Measurements from ENCODE around the gene GPC5. TPM values are rescaled to one million over a fixed set of nuclear protein-coding genes. Genes with fewer than 3 reads are reported as not detected.

The GPC5 gene
- total and polyA plus RNA-seq, 2 donors (not counting 3 experiments of a cell fraction or from before 2014, with no cell fraction given), result 0.59 to 0.97 TPM

DNA sequence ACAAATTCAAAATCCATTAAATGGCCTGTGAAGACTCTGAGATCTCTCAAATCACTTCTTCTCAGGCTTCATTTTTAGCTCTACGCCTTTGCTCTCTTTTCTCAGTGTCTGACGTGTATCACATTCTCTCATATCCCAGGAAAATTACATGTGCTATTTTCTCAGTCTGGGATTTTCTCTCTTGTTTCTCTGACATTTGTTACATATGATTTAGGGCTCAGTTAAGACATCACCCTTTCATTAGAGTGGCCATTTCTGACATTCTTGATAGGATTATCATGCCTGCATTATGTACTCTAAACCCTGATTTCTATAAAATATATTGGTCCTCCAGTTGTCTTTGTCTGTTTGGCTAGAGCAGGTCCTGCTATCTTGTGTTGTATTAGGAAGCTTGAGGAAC lies 136.6 kb downstream of the GPC5 start:
- no peaks in the 10 kb centered on the region for H3K79me2 ChIP-seq (ENCODE audit: control insufficient read depth, insufficient read depth, low read length)
- no peaks in the 10 kb centered on the region for H3K27me3 ChIP-seq (ENCODE audit: control insufficient read depth in 2 of 2, insufficient read depth in 2 of 2, low read length in 2 of 2)
- no peaks in the 10 kb centered on the region for H3K9me1 ChIP-seq (replicated peaks; ENCODE audit: control insufficient read depth, extremely low read depth, insufficient read depth, low read length)
- H2AFZ ChIP-seq (ENCODE audit: low read depth, low read length), result no peak overlapping the region
- CTCF ChIA-PET, result no interaction called here
- intact Hi-C loops (cut with micrococcal nuclease), result no loop called here
- no peak overlapping the region for H3K4me3 ChIP-seq (replicated peaks in 1 of 3; ENCODE audit: insufficient read depth in 1 of 3, low read depth in 1 of 3, low read length in 3 of 3)
- H3K9ac ChIP-seq (replicated peaks; ENCODE audit: extremely low read depth, insufficient read depth, low read length), result no peak overlapping the region
- H3K4me1 ChIP-seq (ENCODE audit: control insufficient read depth, extremely low read depth, insufficient read depth, low read length), result no peaks in the 10 kb centered on the region
- POLR2A ChIA-PET, result no interaction called here
- H3K9me3 ChIP-seq (replicated peaks; ENCODE audit: control insufficient read depth, insufficient read depth, low read length), result peaks cover 3% of the 10 kb centered on the region
- FAIRE-seq (no peak), DNase-seq (ENCODE audit: low read depth, low spot score) (no peak)
- H3K36me3 ChIP-seq (ENCODE audit: control insufficient read depth in 2 of 2, extremely low read depth in 1 of 2, insufficient read depth in 2 of 2, low read length in 2 of 2), result no peaks in the 10 kb centered on the region
- dilution Hi-C loops (cut with MboI; ENCODE audit: extremely low pct_ligation_motif_present, low sequenced_read_pairs), result no loop called here
- no peak overlapping the region for H3K4me2 ChIP-seq (ENCODE audit: insufficient read depth, low read length)
- no peak overlapping the region for H3K27ac ChIP-seq (ENCODE audit: insufficient read depth, low read depth, low read length)
- TF ChIP-seq JUN (IDR thresholded peaks at IDR 0.05; ENCODE audit: borderline replicate concordance, insufficient read depth, insufficient read length, low read depth) (no peak), GATA2 (IDR thresholded peaks at IDR 0.05; ENCODE audit: insufficient read depth, insufficient read length, low read depth, low read length) (no peak), EZH2 (IDR thresholded peaks at IDR 0.05; ENCODE audit: borderline replicate concordance, low read depth, low read length, severe bottlenecking) (no peak), FOS (IDR thresholded peaks at IDR 0.05; ENCODE audit: borderline replicate concordance, insufficient read depth, low read length) (no peak), MYC (IDR thresholded peaks at IDR 0.05; ENCODE audit: low read depth, low read length) (no peak)
- TF ChIP-seq, protein P1, sequence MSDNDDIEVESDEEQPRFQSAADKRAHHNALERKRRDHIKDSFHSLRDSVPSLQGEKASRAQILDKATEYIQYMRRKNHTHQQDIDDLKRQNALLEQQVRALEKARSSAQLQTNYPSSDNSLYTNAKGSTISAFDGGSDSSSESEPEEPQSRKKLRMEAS (IDR thresholded peaks at IDR 0.05; ENCODE audit: insufficient read depth, insufficient read length), result no peak
- TF ChIP-seq, protein P2, sequence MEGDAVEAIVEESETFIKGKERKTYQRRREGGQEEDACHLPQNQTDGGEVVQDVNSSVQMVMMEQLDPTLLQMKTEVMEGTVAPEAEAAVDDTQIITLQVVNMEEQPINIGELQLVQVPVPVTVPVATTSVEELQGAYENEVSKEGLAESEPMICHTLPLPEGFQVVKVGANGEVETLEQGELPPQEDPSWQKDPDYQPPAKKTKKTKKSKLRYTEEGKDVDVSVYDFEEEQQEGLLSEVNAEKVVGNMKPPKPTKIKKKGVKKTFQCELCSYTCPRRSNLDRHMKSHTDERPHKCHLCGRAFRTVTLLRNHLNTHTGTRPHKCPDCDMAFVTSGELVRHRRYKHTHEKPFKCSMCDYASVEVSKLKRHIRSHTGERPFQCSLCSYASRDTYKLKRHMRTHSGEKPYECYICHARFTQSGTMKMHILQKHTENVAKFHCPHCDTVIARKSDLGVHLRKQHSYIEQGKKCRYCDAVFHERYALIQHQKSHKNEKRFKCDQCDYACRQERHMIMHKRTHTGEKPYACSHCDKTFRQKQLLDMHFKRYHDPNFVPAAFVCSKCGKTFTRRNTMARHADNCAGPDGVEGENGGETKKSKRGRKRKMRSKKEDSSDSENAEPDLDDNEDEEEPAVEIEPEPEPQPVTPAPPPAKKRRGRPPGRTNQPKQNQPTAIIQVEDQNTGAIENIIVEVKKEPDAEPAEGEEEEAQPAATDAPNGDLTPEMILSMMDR (IDR thresholded peaks at IDR 0.05; ENCODE audit: extremely low read depth in 1 of 2, insufficient read depth in 1 of 2, low read depth in 1 of 2, low read length in 2 of 2), result no peak
- H4K20me1 ChIP-seq (replicated peaks; ENCODE audit: control insufficient read depth, extremely low read depth, insufficient read depth, low read length), result no peaks in the 10 kb centered on the region
- no TSS peak for BruUV-seq (replicated peaks)

Data from endothelial cell of umbilical vein (primary cell).